Activated T-helper 2 cell treated with anti-CD3 and anti-CD28 coated beads, Interferon-gamma antibody, Interleukin-2, Interleukin-4, amounts not matched to agents 10 μg/mL and 5 μg/mL and 100 μg/mL, durations not matched to agents 14 hours and 24 hours and 36 hours (primary cell): ENCODE results near the gene THRA. TPM values are rescaled to one million over a fixed set of nuclear protein-coding genes. Genes with fewer than 3 reads are reported as not detected.

Source experiments
- DNase-seq: peaks from one replicate; pipeline ENCODE4 v3.0.0; 2021; ENCODE audit warnings: low spot score
- H3K27ac Mint-ChIP-seq: one replicate; pipeline ENCODE4 v1.8.0; 2021; ENCODE audit warnings: mixed read lengths
- H3K27me3 Mint-ChIP-seq: one replicate; pipeline ENCODE4 v1.8.0; 2021; ENCODE audit warnings: low read depth, mixed read lengths
- H3K36me3 Mint-ChIP-seq: one replicate; pipeline ENCODE4 v1.8.0; 2021; ENCODE audit warnings: low read depth, mixed read lengths
- H3K4me1 Mint-ChIP-seq: one replicate; pipeline ENCODE4 v1.8.0; 2021; ENCODE audit warnings: low read depth, mixed read lengths
- H3K4me3 Mint-ChIP-seq: one replicate; pipeline ENCODE4 v1.8.0; 2021; ENCODE audit warnings: low read depth, mild to moderate bottlenecking, moderate library complexity, mixed read lengths
- H3K9me3 Mint-ChIP-seq: one replicate; pipeline ENCODE4 v1.8.0; 2021; ENCODE audit warnings: mixed read lengths
- intact Hi-C: fragments of 100-400 bp; cut with micrococcal nuclease; formaldehyde crosslinking; loops from one replicate; pipeline ENCODE4 v1.15.1; 2023
- total RNA-seq: library from RNA; stranded (reverse); gene quantifications from 2 replicates; pipeline ENCODE4 v1.2.3, GENCODE V29; 2022

THRA gene
- total RNA-seq, 1 donor from 2014 or later = 5.6 TPM

DNA sequence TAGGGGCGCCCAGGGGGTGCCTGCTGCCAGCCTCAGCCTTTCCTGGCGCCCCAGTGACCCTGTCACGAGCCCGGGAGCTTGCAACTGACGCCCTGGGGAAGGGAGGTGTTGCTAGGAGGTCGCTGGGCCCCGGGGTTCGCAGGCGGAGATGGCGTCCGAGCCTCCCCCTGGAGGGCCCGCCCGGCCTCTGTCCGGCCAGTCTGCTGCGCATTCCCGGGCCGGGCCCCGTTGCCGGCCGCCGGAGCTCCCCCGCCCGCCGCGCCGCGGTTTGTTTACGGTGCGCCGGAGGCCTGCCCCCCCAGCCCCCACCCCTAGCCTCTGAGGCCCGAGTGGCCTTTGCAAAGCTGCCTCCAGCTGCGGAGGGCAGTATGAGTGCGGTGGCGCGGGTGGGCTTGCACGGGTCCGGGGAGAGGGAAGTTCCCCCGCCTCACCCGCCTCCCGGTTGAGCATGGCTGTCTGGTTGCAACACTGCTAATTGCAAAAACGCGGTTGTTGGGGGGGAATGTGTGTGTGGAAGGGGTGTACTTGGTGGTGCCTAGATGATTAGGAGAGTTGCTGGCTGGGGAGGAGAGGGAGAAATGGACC lies 514 bp downstream of the THRA start:
- peaks cover 26% of the 10 kb centered on the region for H3K27me3 Mint-ChIP-seq
- no peak for DNase-seq
- no peaks in the 10 kb centered on the region for H3K9me3 Mint-ChIP-seq
- no peak overlapping the region for H3K27ac Mint-ChIP-seq
- peaks cover 18% of the 10 kb centered on the region for H3K4me1 Mint-ChIP-seq
- H3K36me3 Mint-ChIP-seq = no peaks in the 10 kb centered on the region
- H3K4me3 Mint-ChIP-seq = peak overlapping the region; percentile 68
- intact Hi-C loops = loop anchor here (2.0 to 5.0 kb wide), 2 partner anchors 34 to 46 kb away; no protein-coding TSS in a partner anchor

DNA sequence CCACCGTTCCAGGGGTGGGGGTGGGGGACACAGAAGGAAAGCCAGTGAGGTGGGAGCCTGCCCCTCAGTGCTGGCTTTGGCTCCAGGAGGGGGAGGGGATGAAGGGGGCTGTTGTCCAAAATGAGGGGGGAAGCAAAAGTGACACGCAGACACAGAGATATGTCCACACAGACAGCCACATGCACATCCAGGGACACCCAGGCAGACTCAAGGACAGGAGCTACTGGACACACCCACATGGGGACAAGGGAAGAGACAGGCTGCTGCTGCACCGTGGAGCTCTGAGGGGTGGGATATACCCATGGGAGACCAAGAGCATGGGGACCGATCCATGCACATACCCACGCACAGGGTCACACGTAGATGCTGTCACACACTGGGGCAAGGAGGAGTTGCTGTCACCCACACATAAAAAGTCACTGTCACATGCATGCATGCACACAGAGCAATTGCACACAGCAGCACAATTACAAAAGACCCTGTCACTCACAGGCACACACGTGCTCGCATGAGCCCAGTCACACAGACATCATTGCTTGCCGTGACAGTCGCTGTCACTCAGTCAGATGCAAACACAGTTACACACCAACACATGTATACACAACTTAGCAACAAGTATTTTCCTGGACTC lies 1.3 kb downstream of the THRA start:
- Mint-ChIP-seq H3K9me3 (no peaks in the 10 kb centered on the region), H3K4me3 (peak overlapping the region; percentile 68), H3K36me3 (no peaks in the 10 kb centered on the region), H3K27me3 (peaks cover 24% of the 10 kb centered on the region), H3K27ac (no peak overlapping the region), H3K4me1 (peaks cover 25% of the 10 kb centered on the region)
- intact Hi-C loops = loop anchor here (2.0 to 5.0 kb wide), 2 partner anchors 33 to 45 kb away; no protein-coding TSS in a partner anchor
- no peak for DNase-seq

DNA sequence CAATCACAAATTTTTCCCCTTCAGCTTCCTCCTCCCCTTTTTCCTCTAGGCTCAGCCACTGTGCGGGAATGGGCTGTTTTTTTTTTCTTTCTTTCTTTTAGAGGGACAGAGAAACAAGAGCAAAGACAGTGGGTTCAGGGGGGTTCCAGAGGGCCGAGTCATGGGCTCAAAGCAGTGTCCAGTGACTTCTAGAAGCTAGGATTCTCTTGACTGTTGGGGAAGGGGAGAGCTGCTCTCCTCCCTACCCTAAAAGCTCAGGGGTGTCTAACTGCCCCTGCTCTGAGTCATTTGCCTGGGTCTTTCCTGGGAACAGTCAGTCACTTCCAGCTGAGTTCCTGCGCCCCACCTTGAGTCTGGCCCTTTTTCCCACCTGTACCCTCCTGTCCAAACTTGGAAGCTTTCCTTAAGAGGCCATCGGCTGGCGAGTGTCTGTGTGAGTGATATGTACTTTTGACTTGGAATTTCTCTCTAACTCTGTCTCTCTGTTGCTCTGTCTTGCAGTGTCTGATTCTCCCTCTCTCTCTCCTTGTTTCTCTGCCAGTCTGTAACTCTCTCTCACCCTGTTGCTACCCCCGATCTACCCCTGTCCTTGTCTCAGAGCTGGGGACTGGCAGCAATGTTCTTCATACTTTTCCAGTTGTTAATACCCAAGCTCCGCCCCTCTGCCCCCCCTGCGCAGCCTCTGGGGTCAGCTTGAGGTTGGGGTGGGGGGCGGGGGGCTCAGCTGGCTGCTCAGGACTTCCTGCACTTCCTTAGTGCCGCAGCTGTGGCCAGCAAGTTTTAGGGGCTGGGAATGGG lies 2.4 kb downstream of the THRA start:
- H3K9me3 Mint-ChIP-seq = no peaks in the 10 kb centered on the region
- H3K36me3 Mint-ChIP-seq = no peaks in the 10 kb centered on the region
- DNase-seq = no peak
- no peak overlapping the region for H3K27ac Mint-ChIP-seq
- H3K4me1 Mint-ChIP-seq = peaks cover 36% of the 10 kb centered on the region
- intact Hi-C loops = loop anchor here (5.0 kb wide), 1 partner anchor 32 kb away; no protein-coding TSS in a partner anchor
- peaks cover 17% of the 10 kb centered on the region for H3K27me3 Mint-ChIP-seq
- no peak overlapping the region for H3K4me3 Mint-ChIP-seq

DNA sequence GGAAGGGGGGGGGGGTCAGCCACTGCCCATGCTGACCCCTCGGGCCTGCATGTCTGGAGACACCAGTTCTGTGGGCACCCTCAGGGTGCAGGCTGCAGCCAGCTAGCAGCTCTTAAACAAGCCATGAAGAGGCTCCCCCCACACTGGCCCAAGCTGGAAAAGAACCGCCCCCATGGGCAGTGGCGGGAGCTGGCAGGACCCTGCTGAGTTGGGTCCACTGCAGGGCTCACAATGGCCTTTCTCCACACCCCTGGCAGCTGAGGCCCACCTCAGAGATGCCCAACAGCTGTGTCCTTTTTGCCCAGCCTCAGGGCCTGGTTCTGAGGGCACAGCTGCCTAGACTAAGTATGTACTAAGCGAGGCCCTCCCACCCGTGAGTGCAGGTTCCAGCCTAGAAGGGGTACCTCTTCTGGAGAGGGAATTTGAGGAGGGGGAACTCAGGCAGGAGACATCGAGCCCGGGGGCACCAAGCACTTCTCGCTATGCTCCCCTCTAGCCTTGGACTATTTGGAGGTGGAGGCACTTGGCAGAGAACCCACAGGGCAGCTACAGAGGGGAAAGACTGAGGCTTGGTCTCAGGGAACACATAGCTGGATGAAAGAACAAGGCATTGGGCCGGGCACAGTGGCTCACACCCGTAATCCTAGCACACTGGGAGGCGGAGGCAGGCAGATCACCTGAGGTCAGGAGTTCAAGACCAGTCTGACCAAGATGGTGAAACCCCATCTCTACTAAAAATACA lies 3.2 kb downstream of the THRA start:
- no peak overlapping the region for H3K27ac Mint-ChIP-seq
- intact Hi-C loops = no loop called here
- peaks cover 37% of the 10 kb centered on the region for H3K4me1 Mint-ChIP-seq

DNA sequence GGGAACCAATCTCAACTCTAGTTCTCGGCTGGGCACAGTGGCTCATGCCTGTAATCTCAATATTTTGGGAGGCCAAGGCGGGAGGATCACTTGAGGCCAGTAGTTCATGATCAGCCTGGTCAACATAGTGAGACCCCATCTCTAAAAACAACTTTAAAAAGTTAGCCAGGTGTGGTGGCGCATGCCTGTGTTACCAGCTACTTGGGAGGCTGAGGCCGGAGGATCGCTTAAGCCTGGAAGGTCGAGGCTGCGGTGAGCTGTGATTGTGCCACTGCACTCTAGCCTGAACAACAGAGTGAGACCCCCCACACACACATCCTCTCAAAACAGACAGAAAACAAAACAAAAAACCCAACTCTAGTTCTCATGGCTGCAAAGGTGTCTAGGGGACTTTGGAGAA lies 4.9 kb downstream of the THRA start:
- Mint-ChIP-seq H3K9me3 (no peaks in the 10 kb centered on the region), H3K4me1 (peaks cover 29% of the 10 kb centered on the region), H3K36me3 (no peaks in the 10 kb centered on the region), H3K27ac (no peak overlapping the region), H3K4me3 (no peak overlapping the region), H3K27me3 (no peaks in the 10 kb centered on the region)
- DNase-seq = no peak
- intact Hi-C loops = loop anchor here (2.0 kb wide), 1 partner anchor 41 kb away; no protein-coding TSS in a partner anchor

More for the DNA sequence above, 3.2 kb downstream of the THRA start:
- DNase-seq = no peak
- Mint-ChIP-seq H3K27me3 (peaks cover 15% of the 10 kb centered on the region), H3K4me3 (no peak overlapping the region), H3K36me3 (no peaks in the 10 kb centered on the region), H3K9me3 (no peaks in the 10 kb centered on the region)

DNA sequence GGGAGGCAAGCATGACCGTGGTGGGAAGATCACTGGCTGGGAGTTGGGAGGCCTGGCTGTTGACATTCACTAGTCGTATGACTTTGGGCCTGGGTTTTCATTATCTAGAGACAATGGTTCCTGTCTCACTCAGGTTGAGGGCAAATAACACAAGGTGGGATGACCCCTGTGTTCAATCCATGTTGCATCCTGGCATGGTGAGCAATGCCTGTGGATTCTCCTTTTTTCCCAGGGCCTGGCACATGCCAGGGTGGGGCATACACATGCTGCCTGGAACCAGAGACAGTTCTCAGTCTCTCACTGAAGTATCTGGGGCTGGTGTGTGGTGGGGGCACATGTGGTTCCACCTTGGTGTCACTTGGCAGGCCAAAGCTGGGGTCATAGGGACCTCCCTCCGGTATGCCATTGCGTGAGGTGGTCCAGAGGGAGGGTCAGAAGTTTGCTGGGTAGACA lies 5.4 kb downstream of the THRA start:
- Mint-ChIP-seq H3K36me3 (no peaks in the 10 kb centered on the region), H3K4me3 (no peak overlapping the region), H3K4me1 (peaks cover 29% of the 10 kb centered on the region), H3K27ac (peak overlapping the region; percentile 68), H3K9me3 (no peaks in the 10 kb centered on the region), H3K27me3 (no peaks in the 10 kb centered on the region)
- no peak for DNase-seq
- intact Hi-C loops = loop anchor here (2.0 kb wide), 1 partner anchor 41 kb away; no protein-coding TSS in a partner anchor

DNA sequence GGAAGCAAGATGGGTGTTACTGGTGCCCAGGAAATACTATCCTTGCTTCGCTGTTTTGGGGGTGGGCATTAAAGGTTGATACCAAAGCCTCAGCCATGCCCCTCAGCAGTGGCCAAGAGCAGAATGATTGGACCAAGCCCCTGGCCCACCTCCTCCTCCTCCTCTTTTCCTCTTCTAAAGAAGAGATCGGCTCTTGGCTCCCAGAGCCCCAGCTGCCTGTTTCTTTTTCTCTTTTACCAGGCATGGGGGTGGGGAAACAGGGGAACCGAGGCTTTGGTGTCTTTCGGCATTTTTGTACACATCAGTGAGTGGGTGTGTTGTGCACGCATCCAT lies 5.8 kb downstream of the THRA start:
- H3K27ac Mint-ChIP-seq = peak overlapping the region; percentile 68
- no peaks in the 10 kb centered on the region for H3K27me3 Mint-ChIP-seq
- H3K4me1 Mint-ChIP-seq = peaks cover 27% of the 10 kb centered on the region
- peak overlapping the region; percentile 69 for H3K4me3 Mint-ChIP-seq
- H3K36me3 Mint-ChIP-seq = no peaks in the 10 kb centered on the region
- H3K9me3 Mint-ChIP-seq = no peaks in the 10 kb centered on the region
- no peak for DNase-seq
- intact Hi-C loops = loop anchor here (2.0 kb wide), 1 partner anchor 42 kb away; no protein-coding TSS in a partner anchor

DNA sequence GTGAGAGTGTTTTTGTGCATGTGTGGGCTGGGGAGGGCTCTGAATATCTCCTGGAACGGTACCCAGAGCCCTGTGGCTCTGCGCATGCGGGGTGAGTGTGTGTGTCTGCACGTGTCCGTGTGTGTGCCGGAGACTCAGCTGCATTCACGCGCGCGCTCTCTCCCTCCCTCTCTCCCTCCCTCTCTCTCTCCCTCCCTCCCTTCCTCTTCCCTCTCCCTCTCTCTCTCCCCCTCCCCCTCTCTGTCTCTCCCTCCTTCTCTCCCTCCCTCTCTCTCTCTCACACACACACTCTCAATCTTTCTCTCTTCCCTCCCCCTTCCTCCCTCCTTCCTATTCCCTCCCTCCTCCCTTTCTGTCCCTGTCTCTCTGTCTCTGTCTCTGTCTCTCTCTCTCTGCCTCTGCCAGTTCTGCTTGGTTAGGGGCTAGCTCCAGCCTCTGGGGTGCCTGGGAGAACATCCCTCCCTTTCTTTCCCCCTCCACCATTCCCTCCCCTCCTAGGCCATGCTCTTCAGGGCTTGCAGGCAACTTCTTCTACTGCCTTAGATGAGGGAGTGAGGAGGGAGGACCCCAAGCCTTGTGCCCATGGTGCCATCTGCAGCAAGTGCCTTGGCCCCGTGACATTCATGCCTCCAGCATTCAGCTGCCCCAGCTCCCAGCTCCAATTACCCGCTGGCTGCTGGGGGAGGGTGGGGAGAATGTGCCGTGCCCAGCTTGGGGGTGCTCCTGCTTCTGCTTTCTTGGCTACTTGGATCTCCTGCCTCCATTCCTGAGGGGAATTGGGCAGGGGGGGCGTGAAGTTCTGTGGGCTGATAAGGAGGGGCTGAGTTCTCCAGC lies 6.4 kb downstream of the THRA start:
- Mint-ChIP-seq H3K4me1 (peaks cover 24% of the 10 kb centered on the region), H3K36me3 (no peaks in the 10 kb centered on the region), H3K27me3 (no peaks in the 10 kb centered on the region), H3K9me3 (no peaks in the 10 kb centered on the region), H3K4me3 (peak overlapping the region; percentile 69), H3K27ac (peak overlapping the region; percentile 68)
- intact Hi-C loops = loop anchor here (2.0 kb wide), 1 partner anchor 42 kb away; no protein-coding TSS in a partner anchor
- peak; percentile 63 for DNase-seq

DNA sequence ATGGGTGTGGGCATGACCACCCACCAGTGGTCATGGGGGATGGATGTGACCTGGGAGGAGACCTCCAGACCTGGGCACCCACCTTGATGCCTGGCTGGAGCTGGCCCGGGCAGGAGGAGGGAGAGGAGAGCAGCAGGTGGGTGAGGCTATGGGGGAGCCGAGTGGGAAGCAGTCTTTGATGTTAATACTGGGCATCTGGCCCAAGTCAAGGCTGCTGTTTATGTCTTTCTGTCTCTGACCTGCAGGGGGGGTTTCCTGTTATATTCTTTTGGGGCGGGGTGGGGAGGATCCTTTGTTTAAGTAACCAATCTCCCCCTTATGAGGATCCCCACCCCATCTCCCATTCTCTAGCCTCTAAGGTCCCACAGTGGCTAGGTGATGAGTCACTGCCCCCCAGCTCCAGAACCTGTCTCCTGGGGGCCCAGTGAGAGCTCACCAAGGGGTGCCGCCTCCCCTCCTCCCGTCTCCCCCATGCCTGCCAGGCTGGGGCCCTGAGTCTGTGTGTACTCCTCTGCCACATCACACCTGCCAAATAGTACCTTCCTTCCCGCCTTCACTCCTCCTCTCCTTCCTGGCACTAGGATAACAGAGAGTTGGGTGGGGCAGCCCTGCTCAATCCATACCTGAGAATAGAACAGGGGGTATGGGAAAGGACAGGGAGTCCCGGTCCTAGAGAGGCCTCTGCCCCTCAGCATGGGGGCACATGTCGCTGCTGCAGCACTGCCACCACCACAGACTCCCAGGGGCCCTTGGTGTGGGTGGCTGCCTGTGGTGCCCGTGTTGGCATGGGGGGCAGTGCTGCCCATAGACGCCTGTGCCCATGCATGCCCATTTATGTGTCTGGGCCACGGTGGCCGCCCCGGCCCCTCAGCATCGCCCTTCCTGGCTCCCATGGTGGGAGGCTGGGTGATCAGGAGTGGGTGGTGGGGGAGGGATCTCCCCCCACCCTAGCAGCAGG lies 7.3 kb downstream of the THRA start:
- intact Hi-C loops = loop anchor here (2.0 kb wide), 1 partner anchor 43 kb away; no protein-coding TSS in a partner anchor
- Mint-ChIP-seq H3K27me3 (no peaks in the 10 kb centered on the region), H3K4me3 (peak overlapping the region; percentile 6), H3K4me1 (peaks cover 24% of the 10 kb centered on the region), H3K36me3 (no peaks in the 10 kb centered on the region), H3K27ac (peak overlapping the region; percentile 31), H3K9me3 (no peaks in the 10 kb centered on the region)
- no peak for DNase-seq

DNA sequence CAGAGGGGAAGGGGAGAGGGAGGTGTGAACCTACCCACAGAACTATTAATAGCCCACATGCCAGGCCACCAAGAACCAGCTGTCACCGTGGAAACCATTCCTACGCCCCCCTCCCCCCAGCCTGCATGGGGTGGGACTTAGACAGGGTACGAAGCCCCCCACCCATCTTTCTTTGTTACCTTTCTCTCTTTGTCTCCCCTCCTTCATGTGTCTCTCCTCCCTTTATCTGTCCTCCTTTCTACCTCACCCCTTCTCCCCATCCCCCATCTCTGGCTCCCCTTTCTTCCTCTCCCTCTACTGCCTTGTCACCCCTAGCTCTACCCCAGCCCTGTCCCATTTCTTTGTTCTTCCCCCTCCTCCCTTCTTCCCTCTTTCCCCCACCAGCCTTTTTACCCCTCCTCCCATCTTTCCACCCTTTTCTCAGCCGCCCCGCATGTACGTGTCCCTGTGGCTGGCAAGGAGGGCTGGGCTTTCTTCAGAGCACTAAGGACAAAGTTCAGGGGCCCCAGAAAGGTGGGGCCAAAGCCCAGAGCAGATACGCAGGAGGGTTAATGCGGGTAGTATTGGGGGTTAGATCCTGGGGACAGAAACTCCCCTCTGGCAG lies 8.0 kb downstream of the THRA start:
- no peak overlapping the region for H3K27ac Mint-ChIP-seq
- no peak overlapping the region for H3K4me3 Mint-ChIP-seq
- H3K27me3 Mint-ChIP-seq = no peaks in the 10 kb centered on the region
- intact Hi-C loops = no loop called here
- no peak for DNase-seq
- no peaks in the 10 kb centered on the region for H3K9me3 Mint-ChIP-seq
- H3K36me3 Mint-ChIP-seq = no peaks in the 10 kb centered on the region
- H3K4me1 Mint-ChIP-seq = peaks cover 29% of the 10 kb centered on the region
